ENCODE measurements around the gene HCRTR1. TPM values are rescaled to one million over a fixed set of nuclear protein-coding genes. Genes with fewer than 3 reads are reported as not detected.

Gene HCRTR1
- polyA plus RNA-seq, 1 of the 3 experiments (the other 2 are of a cell fraction), result 0.03 TPM

GRCh38 chr1:31580891-31581603 lies 36.4 kb upstream of the HCRTR1 start:
- TF ChIP-seq SMC3 (IDR thresholded peaks at IDR 0.05; ENCODE audit: low read depth, low read length) (no peak), IRF3 (IDR thresholded peaks at IDR 0.05; ENCODE audit: low read depth, low read length) (no peak), JUND (IDR thresholded peaks at IDR 0.05) (no peak), MAX (IDR thresholded peaks at IDR 0.05; ENCODE audit: low read depth) (no peak), POLR2AphosphoS5 (IDR thresholded peaks at IDR 0.05; ENCODE audit: low read depth, low read length) (no peak), TCF12 (IDR thresholded peaks at IDR 0.05) (no peak), GATA2 (CRISPR knock-in tag; IDR thresholded peaks at IDR 0.05) (no peak), CHD2 (IDR thresholded peaks at IDR 0.05; ENCODE audit: low read length, partially characterized antibody) (no peak), CTCF (IDR thresholded peaks at IDR 0.05) (no peak), PBX3 (IDR thresholded peaks at IDR 0.05) (no peak), MEF2A (IDR thresholded peaks at IDR 0.05; ENCODE audit: borderline replicate concordance, low read depth) (no peak), RCOR1 (IDR thresholded peaks at IDR 0.05; ENCODE audit: low read length) (no peak), MXI1 (IDR thresholded peaks at IDR 0.05; ENCODE audit: low read depth, low read length) (no peak), TEAD4 (IDR thresholded peaks at IDR 0.05; ENCODE audit: borderline replicate concordance, insufficient read depth) (no peak), FOXJ3 (CRISPR knock-in tag; IDR thresholded peaks at IDR 0.05) (no peak), SIN3A (IDR thresholded peaks at IDR 0.05; ENCODE audit: borderline replicate concordance, low read depth, low read length) (no peak), RFX5 (IDR thresholded peaks at IDR 0.05; ENCODE audit: low read length) (no peak), GABPA (IDR thresholded peaks at IDR 0.05; ENCODE audit: low read depth) (no peak)
- POLR2A ChIA-PET, result no interaction called here
- no peak overlapping the region for H2AFZ ChIP-seq (ENCODE audit: low read depth)
- no peaks in the 10 kb centered on the region for H3K27me3 ChIP-seq (ENCODE audit: insufficient read depth)
- H3F3A ChIP-seq (replicated peaks; ENCODE audit: insufficient read depth), result no peaks in the 10 kb centered on the region
- WGBS (ENCODE audit: low lambda C conversion rate), result 88% methylated on average over 15 of the region's 15 CpGs
- H3K4me3 ChIP-seq (ENCODE audit: low read depth in 2 of 2, low read length in 1 of 2), result no peak overlapping the region
- H3K36me3 ChIP-seq (replicated peaks in 1 of 2; ENCODE audit: control insufficient read depth in 1 of 2, insufficient read depth in 2 of 2, low read length in 1 of 2), result no peaks in the 10 kb centered on the region
- H3K4me2 ChIP-seq, result no peak overlapping the region
- no peaks in the 10 kb centered on the region for H3K9me3 ChIP-seq
- H3K9ac ChIP-seq, result no peak overlapping the region
- H3K4me1 ChIP-seq (ENCODE audit: control insufficient read depth in 1 of 2, insufficient read depth in 2 of 2, low read depth in 1 of 2, low read length in 1 of 2), result peaks cover 0 to 12% of the 10 kb centered on the region in 2 experiments; a peak in 2 of 4 replicates
- CTCF ChIA-PET, result interaction anchor here (0.7 to 2.1 kb wide), 9 partner anchors 10 to 159 kb away, joined by 3 to 5 read pairs (median 4); no protein-coding TSS in a partner anchor
- H4K20me1 ChIP-seq (ENCODE audit: insufficient read depth), result no peaks in the 10 kb centered on the region
- H3K27ac ChIP-seq (ENCODE audit: low read depth in 2 of 2, low read length in 1 of 2), result no peak overlapping the region
- no peaks in the 10 kb centered on the region for H3K79me2 ChIP-seq (ENCODE audit: insufficient read depth)
- no peaks in the 10 kb centered on the region for H3K9me2 ChIP-seq
- no peak for DNase-seq
